Measurements from ENCODE around the gene CNOT4.

DNA sequence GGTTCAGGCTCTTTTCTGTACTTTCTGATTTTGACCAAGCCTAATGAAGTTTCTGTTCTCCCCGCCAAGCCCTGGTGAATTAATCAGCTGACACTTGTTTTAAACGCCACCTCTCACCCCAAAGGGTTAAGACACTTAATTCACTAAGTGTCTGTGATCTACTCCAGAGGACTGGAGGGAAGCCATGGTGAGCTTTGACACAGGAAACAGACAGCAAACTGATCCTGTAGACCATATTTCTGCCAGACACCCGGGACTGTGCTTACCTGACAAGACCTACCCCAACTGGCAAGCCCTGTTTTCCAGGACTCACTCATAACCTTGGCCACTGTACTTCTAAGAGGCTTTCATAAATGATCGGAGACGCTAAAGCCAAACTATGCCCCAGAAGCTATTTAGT is 150.3 kb downstream of the CNOT4 start:
- TF ChIP-seq CTCF (IDR thresholded peaks at IDR 0.05; ENCODE audit: insufficient read depth, low read length) (no peak), REST (IDR thresholded peaks at IDR 0.05; ENCODE audit: insufficient replicate concordance, low read depth) (no peak)
